Upper lobe of right lung (tissue), 1 donor: ENCODE measurements around the gene PCMTD2. TPM values are rescaled to one million over a fixed set of nuclear protein-coding genes. Genes with fewer than 3 reads are reported as not detected.

Source experiments
- ATAC-seq: fragments of 200-7000 bp; cut with Tn5 transposase; one replicate; pipeline ENCODE4 v1.9.1; 2020; ENCODE audit warnings: mild to moderate bottlenecking, moderate library complexity
- DNase-seq: peaks from one replicate; pipeline ENCODE4 v3.0.0-alpha.2; 2020
- H3K27ac ChIP-seq: fragments of 200-600 bp; one replicate; pipeline ENCODE4 v1.8.0; 2022
- H3K27me3 ChIP-seq: fragments of 200-600 bp; one replicate; pipeline ENCODE4 v1.8.0; 2022; ENCODE audit warnings: mild to moderate bottlenecking
- H3K36me3 ChIP-seq: fragments of 200-600 bp; one replicate; pipeline ENCODE4 v1.8.0; 2022
- H3K4me1 ChIP-seq: fragments of 200-600 bp; one replicate; pipeline ENCODE4 v1.8.0; 2022
- H3K4me3 ChIP-seq: fragments of 200-600 bp; one replicate; pipeline ENCODE4 v1.8.0; 2022; ENCODE audit warnings: mild to moderate bottlenecking
- H3K9me3 ChIP-seq: fragments of 200-600 bp; one replicate; pipeline ENCODE4 v1.8.0; 2022
- CTCF ChIP-seq: fragments of 200-600 bp; IDR thresholded peaks from one replicate; pipeline ENCODE4 v1.8.0; 2022; ENCODE audit warnings: antibody characterized with exemption
- intact Hi-C: fragments of 100-400 bp; cut with DNase I; formaldehyde crosslinking; loops from one replicate; pipeline ENCODE4 v1.11.0; 2022
- total RNA-seq: library from RNA; stranded (reverse); fragmentation: NEBNext Ultra II Directional; extraction: Animal tissue kit (Norgen Biotek cat#: 25700); gene quantifications from one replicate; pipeline ENCODE4 v1.2.1, GENCODE V29; 2021
- donor health status: DM: no; HTN: yes; CAD: no; lungs with severe emphysema.

The PCMTD2 gene
- total RNA-seq, 1 donor from 2014 or later = 58.8 TPM

- Histone ChIP-seq H3K27me3 (no peaks in the 10 kb centered on the region), H3K27ac (peak overlapping the region; percentile 47), H3K4me3 (no peak overlapping the region), H3K9me3 (no peaks in the 10 kb centered on the region), H3K4me1 (peaks cover 43% of the 10 kb centered on the region), H3K36me3 (peaks cover 2% of the 10 kb centered on the region)
- intact Hi-C loops = no loop called here
- no peak for DNase-seq
- no peak for ATAC-seq
- no peak for TF ChIP-seq CTCF
Measured at GRCh38 chr20:64260239-64260638, 4.7 kb downstream of the PCMTD2 start.

GRCh38 chr20:64261138-64261537 lies 5.6 kb downstream of the PCMTD2 start:
- TF ChIP-seq CTCF = no peak
- Histone ChIP-seq H3K4me3 (no peak overlapping the region), H3K4me1 (peaks cover 44% of the 10 kb centered on the region), H3K36me3 (peaks cover 10% of the 10 kb centered on the region), H3K9me3 (no peaks in the 10 kb centered on the region), H3K27me3 (no peaks in the 10 kb centered on the region), H3K27ac (peak overlapping the region; percentile 47)
- DNase-seq = no peak
- peak; percentile 48 for ATAC-seq
- intact Hi-C loops = no loop called here

- intact Hi-C loops = no loop called here
- ATAC-seq (no peak), DNase-seq (no peak)
- Histone ChIP-seq H3K9me3 (no peaks in the 10 kb centered on the region), H3K27me3 (no peaks in the 10 kb centered on the region), H3K4me3 (no peak overlapping the region), H3K27ac (no peak overlapping the region), H3K36me3 (peaks cover 23% of the 10 kb centered on the region), H3K4me1 (peaks cover 23% of the 10 kb centered on the region)
- TF ChIP-seq CTCF = no peak
Measured at GRCh38 chr20:64264091-64264490, 8.5 kb downstream of the PCMTD2 start.

- H3K27ac ChIP-seq = no peak overlapping the region
- H3K9me3 ChIP-seq = no peaks in the 10 kb centered on the region
- peaks cover 23% of the 10 kb centered on the region for H3K36me3 ChIP-seq
- no peak overlapping the region for H3K4me3 ChIP-seq
- DNase-seq = no peak
- H3K27me3 ChIP-seq = no peaks in the 10 kb centered on the region
- intact Hi-C loops = no loop called here
- ATAC-seq = no peak
- no peak for TF ChIP-seq CTCF
- peaks cover 19% of the 10 kb centered on the region for H3K4me1 ChIP-seq
Measured at GRCh38 chr20:64265201-64265600, 9.7 kb downstream of the PCMTD2 start.

GRCh38 chr20:64266988-64267387 lies 11.4 kb downstream of the PCMTD2 start:
- no peak for DNase-seq
- no peak for TF ChIP-seq CTCF
- Histone ChIP-seq H3K27me3 (no peaks in the 10 kb centered on the region), H3K36me3 (peaks cover 23% of the 10 kb centered on the region), H3K27ac (no peak overlapping the region), H3K4me1 (peaks cover 3% of the 10 kb centered on the region), H3K9me3 (no peaks in the 10 kb centered on the region), H3K4me3 (no peak overlapping the region)
- ATAC-seq = no peak
- intact Hi-C loops = no loop called here

GRCh38 chr20:64268174-64268573 lies 12.6 kb downstream of the PCMTD2 start:
- DNase-seq (no peak), ATAC-seq (no peak)
- no peak for TF ChIP-seq CTCF
- peaks cover 30% of the 10 kb centered on the region for H3K36me3 ChIP-seq
- H3K4me1 ChIP-seq = peaks cover 3% of the 10 kb centered on the region
- H3K4me3 ChIP-seq = no peak overlapping the region
- H3K27ac ChIP-seq = no peak overlapping the region
- H3K27me3 ChIP-seq = no peaks in the 10 kb centered on the region
- H3K9me3 ChIP-seq = no peaks in the 10 kb centered on the region
- intact Hi-C loops = no loop called here
